Measurements from ENCODE around the gene HNRNPUL1.

- TF ChIP-seq CTCF (IDR thresholded peaks at IDR 0.05) (no peak), POLR2A (IDR thresholded peaks at IDR 0.05) (no peak)
Observed at GRCh38 chr19:41311613-41312012, 47.4 kb downstream of the HNRNPUL1 start.

Data from thyroid gland (tissue), 4 donors.